Inflammatory macrophage (primary cell): ENCODE data around the gene GNA12.
"Not testable (repeated sequence)": the region's sequence is repeated elsewhere in the genome, so short reads cannot be mapped to it uniquely, and the experiment has no call there.

Experiments
- DNase-seq, 2 donors: peaks; one replicate each; pipeline ENCODE4 v3.0.0-alpha.2; 2020 to 2022

GNA12 gene

GRCh38 chr7:2689951-2690705, 154.0 kb downstream of the GNA12 start:
- peak in 1 of 2 donors; percentile 60 for DNase-seq

DNA sequence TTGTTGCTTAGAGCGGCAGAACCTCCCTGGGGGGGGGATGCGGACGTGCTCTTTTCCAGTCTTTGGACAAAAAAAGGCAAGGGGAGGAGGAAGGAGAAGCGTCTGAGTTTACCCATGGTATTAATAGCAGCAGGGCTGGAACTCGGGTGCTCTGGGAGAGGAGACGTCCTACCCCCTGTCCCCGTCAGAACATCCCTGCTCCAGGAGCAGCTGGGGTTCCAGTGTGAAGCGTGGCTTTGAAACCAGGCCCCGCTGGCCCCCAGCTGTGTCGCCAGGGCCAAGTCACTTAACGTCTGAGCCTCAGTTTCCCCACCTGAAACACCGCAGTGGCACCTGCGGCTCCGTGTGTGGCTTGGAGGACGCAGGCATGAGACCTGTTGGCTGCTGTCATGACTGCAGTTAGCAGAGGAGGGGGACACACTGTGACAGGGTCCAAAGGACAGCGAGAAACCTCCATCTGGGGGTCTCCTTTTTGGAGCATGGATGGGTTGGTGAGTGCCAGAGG, 154.7 kb downstream of the GNA12 start:
- no peak for DNase-seq

- no peak for DNase-seq
Measured at GRCh38 chr7:2688409-2689342, 155.4 kb downstream of the GNA12 start.

DNA sequence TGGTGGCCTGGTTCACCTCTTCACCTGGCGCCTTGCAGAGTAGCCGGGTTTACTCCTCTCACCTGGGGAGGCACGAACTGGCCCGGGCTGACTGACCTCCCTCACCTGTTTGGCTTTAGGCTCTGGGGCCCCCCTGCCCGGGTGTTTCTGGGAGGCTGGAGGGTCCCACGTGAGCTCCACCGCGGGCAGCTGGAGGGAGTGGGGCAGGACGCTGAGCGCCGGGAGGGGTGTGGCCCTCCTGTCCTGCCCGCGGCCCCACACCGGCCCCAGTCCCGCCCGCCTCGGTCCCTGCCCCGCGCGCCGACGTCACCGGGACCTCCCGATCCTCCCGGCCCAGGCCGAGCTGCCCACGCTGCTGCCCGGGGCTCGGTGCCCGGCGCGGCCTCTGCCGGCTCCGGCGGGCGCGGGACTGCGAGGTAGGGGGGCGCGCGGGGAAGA, 156.2 kb downstream of the GNA12 start, which contains the start of gene AMZ1:
TSS of gene AMZ1 (plus strand) at position 322 of the 438 bp plus-strand sequence. CDS start 12,250 bp downstream, outside the sequence.
- DNase-seq = peak in 1 of 2 donors; percentile 40

DNA sequence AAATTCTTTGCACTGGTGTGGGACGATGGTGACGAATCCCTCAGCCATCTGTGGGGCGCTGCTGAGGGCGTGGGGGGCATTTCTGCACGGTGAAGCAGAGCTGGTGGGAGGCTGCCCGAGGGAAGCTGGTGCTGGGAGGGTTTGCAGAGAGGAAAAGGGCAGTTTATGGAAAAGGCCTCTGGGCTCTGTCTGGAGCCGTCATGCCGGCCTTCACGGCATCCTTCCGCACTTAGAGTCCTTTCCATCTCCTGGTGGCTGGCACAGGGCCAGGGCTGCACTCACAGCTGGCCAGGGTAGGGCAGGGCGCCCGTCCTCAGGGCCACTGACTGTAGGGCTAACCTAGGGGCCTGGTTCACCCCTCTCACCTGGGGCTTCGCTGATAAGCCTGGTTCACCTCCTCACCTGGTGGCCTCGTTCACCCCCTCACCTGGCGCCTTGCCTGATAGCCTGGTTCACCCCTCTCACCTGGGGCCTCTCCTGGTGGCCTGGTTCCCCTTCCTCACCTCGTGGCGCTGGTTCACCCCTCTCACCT, 156.7 kb downstream of the GNA12 start:
- peak in 1 of 2 donors; percentile 42 for DNase-seq

- DNase-seq = no peak
Measured at GRCh38 chr7:2686101-2686500, 158.0 kb downstream of the GNA12 start.

GRCh38 chr7:2684501-2684900, 159.6 kb downstream of the GNA12 start:
- DNase-seq = no peak

DNA sequence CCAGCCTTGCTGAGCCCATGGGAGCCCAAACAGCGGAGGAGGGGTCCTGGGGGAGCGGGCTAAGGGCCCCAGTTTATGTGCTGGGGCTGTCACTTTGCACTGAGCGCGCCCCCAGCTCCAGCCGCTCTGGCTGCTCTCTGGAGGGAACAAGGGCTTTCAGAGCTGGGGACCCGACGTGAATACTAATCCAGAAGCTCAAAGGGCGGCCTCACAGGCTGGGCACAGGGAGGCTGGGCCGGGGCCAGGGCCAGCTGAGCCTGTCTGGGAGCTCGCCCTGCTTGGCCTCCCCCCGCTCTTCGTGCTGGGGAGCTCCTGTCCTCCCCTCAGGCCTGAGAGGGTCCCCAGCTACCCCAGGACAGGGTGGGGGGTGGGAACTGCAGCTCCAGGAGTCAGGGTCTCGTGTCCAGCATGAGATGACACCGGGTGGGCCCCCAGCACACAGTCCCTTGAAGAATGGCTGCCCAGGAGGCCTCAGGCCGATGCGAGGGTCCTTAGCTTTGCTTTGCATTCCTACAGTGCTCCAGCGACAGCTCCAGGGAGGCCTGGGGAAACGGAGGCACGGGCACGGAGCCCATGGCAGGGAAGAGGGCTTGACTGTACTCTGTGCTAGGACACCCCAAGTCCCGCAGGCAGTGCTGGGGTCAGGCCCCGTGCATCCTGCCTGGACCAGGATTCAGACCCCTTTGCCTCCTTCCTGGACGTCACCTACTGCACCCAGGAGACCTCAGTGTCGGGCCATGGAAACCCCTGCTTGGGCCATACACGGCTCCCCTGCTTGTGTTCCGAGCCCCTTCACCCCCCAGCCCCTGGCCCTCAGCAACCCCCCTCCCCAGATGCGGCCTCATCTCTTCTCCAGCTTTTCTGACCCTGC, 161.9 kb downstream of the GNA12 start:
- DNase-seq = no peak

GRCh38 chr7:2680792-2681490, 163.2 kb downstream of the GNA12 start:
- DNase-seq = peak; percentile 79 to 80

DNA sequence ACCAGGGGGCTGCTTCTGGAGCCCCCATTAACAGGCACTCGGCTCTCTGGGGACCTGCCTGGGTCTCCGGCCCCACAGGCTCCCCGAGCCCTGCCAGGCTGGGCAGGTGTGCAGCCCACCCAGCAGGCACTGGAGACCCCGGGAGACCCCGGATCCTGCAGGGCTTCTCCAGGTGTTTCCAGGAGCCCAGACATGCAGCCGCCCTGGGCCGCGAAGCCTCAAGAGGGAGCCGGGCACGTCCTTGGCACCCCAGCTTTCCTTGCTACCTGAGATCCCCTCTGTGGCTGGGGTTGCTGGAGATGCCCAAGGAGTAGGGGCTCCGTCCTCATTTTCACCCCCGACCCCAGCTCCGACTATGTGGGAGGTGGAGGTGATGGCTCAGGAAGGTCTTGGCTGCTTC, 163.9 kb downstream of the GNA12 start:
- DNase-seq = no peak

- DNase-seq = not testable (repeated sequence)
Measured at GRCh38 chr7:2679135-2680127, 164.7 kb downstream of the GNA12 start.

GRCh38 chr7:2678454-2678853, 165.7 kb downstream of the GNA12 start:
- peak in 1 of 2 donors; percentile 37 for DNase-seq
